ENCODE measurements around the gene OPHN1. TPM values are rescaled to one million over a fixed set of nuclear protein-coding genes. Genes with fewer than 3 reads are reported as not detected.

OPHN1 gene
- total RNA-seq, 4 donors from 2014 or later: 3.9 to 20.6 (median 6.7) TPM

DNA sequence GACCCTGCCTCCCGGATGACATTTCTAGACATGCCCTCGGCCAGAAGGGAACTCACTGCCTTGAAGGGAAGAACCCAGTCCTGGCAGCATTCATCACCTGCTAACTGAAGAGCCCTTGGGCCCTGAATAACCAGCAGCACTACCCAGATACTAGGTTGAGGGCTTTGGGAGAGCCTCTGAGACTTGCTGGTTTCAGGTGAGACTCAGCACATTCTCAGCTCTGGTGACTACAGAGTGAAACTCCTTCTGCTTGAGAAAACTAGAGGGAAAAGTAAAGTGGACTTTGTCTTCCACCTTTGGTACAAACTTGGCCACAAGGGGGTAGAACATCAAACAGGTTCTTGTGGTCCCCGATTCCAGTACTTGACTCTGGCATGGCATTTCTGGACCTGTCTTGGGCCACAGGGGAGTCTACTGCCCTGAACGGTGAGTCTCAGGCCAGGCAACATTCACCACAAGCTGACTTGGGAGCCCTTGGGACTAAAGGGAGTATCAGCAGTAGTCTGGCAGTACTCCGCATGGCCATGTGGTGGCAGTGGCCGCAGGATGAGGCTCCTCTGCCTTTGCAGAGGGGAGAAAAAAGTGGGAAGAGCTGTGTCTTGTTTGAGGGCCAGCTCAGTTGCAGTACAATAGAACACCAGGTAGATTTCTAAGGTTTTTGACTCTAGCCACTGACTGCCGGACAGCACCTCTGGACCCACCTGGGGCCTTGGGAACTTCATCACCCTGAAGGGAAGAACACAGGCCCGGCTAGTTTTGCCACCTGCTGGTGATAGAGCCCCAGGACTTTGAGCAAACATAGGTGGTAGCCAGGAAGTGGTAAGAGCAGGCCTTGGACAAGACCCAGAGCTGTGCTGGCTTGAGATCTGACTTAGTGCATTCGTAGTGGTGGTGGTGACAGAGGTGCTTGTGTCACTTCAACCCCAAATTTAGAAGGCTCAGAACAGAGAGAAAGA is 414.8 kb downstream of the OPHN1 start:
- H3K9me3 ChIP-seq: no peaks in the 10 kb centered on the region
- DNase-seq: no peak
- no peak for TF ChIP-seq POLR2A (IDR thresholded peaks at IDR 0.05)
- TF ChIP-seq, protein P1, sequence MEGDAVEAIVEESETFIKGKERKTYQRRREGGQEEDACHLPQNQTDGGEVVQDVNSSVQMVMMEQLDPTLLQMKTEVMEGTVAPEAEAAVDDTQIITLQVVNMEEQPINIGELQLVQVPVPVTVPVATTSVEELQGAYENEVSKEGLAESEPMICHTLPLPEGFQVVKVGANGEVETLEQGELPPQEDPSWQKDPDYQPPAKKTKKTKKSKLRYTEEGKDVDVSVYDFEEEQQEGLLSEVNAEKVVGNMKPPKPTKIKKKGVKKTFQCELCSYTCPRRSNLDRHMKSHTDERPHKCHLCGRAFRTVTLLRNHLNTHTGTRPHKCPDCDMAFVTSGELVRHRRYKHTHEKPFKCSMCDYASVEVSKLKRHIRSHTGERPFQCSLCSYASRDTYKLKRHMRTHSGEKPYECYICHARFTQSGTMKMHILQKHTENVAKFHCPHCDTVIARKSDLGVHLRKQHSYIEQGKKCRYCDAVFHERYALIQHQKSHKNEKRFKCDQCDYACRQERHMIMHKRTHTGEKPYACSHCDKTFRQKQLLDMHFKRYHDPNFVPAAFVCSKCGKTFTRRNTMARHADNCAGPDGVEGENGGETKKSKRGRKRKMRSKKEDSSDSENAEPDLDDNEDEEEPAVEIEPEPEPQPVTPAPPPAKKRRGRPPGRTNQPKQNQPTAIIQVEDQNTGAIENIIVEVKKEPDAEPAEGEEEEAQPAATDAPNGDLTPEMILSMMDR (IDR thresholded peaks at IDR 0.05): no peak
- H3K4me1 ChIP-seq: no peaks in the 10 kb centered on the region
- H3K4me3 ChIP-seq: no peak overlapping the region
- no peak overlapping the region for H3K27ac ChIP-seq
- no peaks in the 10 kb centered on the region for H3K36me3 ChIP-seq
- no peaks in the 10 kb centered on the region for H3K27me3 ChIP-seq

DNA sequence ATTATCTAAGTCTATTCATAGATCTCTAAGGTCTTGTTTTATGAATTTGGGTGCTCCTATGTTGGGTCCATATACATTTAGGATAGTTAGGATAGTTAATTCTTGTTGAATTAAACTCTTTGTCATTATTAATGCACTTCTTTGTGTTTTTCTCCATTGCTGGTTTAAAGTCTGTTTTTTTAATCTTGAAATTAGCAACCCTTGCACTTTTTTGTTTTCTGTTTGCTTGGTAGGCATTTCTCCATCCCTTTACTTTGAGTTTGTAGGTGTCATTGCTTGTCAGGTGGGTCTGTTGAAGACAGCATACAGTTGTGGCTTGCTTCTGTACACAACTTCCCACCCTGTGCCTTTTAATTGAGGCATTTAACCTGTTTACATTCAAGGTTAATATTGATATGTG is 434.8 kb downstream of the OPHN1 start:
- Histone ChIP-seq H3K9me3 (no peaks in the 10 kb centered on the region), H3K4me3 (no peak overlapping the region), H3K36me3 (no peaks in the 10 kb centered on the region), H3K4me1 (no peaks in the 10 kb centered on the region), H3K27ac (no peak overlapping the region), H3K27me3 (no peaks in the 10 kb centered on the region)
- DNase-seq: no peak
- TF ChIP-seq, protein P1 (IDR thresholded peaks at IDR 0.05): no peak
- no peak for TF ChIP-seq POLR2A (IDR thresholded peaks at IDR 0.05)

Small RNAs within 50 kb of the gene (small RNA-seq; reads per million reads assigned to genes)
- gene RF00019 (0 reads per million in 2 donors), gene RNU6-1225P (0 reads per million in 2 donors)

Other genes starting within 250 kb of the OPHN1 start
- 10 to 100 TPM; 22.6 to 24.8 (median 23.9) TPM for gene YIPF6, start 65.6 kb upstream of the OPHN1 start, total RNA-seq
- 1 to 10 TPM in 3 of 4 donors, under 1 TPM in 1; 0.70 to 5.0 (median 4.1) TPM for gene STARD8, start 214.2 kb upstream of the OPHN1 start, total RNA-seq